KMS-11 (cell line): ENCODE data around the gene DNLZ.

Source experiments
- H2AFZ ChIP-seq: fragments of 200-600 bp; sonication (generic); 2 replicates; pipeline ENCODE4 v1.6.1; 2016; ENCODE audit warnings: antibody characterized with exemption, mixed run types, low read depth
- H3K27ac ChIP-seq: fragments of 200-600 bp; sonication (generic); 2 replicates; pipeline ENCODE4 v1.6.1; 2016; ENCODE audit warnings: mild to moderate bottlenecking, mixed run types
- H3K27me3 ChIP-seq: fragments of 200-600 bp; sonication (generic); 2 replicates; pipeline ENCODE4 v1.6.1; 2017; ENCODE audit warnings: mild to moderate bottlenecking, low read depth, mixed run types, moderate library complexity; ENCODE audit not compliant: insufficient read depth
- H3K36me3 ChIP-seq: fragments of 200-600 bp; sonication (generic); 2 replicates; pipeline ENCODE4 v1.6.1; 2017; ENCODE audit warnings: mild to moderate bottlenecking, mixed run types; ENCODE audit not compliant: insufficient read depth
- H3K4me1 ChIP-seq: fragments of 200-600 bp; sonication (generic); 2 replicates; pipeline ENCODE4 v1.6.1; 2016; ENCODE audit warnings: mild to moderate bottlenecking, low read depth, mixed run types; ENCODE audit not compliant: poor library complexity, severe bottlenecking
- H3K4me2 ChIP-seq: fragments of 200-600 bp; sonication (generic); 2 replicates; pipeline ENCODE4 v1.7.0; 2016; ENCODE audit warnings: mild to moderate bottlenecking, mixed run types
- H3K4me3 ChIP-seq: fragments of 200-600 bp; sonication (generic); IDR thresholded peaks from 2 replicates; pipeline ENCODE4 v1.6.1; 2017; ENCODE audit warnings: low read depth, low read length, mixed read lengths; ENCODE audit not compliant: insufficient read depth
- H3K79me2 ChIP-seq: fragments of 200-600 bp; sonication (generic); 2 replicates; pipeline ENCODE4 v1.6.1; 2016; ENCODE audit warnings: low read depth, mixed run types; ENCODE audit not compliant: insufficient read depth
- H3K9ac ChIP-seq: fragments of 200-600 bp; sonication (generic); 2 replicates; pipeline ENCODE4 v1.6.1; 2016; ENCODE audit warnings: mild to moderate bottlenecking, mixed run types
- H4K20me1 ChIP-seq: fragments of 200-600 bp; sonication (generic); 2 replicates; pipeline ENCODE4 v1.6.1; 2016; ENCODE audit warnings: mild to moderate bottlenecking, mixed run types; ENCODE audit not compliant: insufficient read depth
- TF ChIP-seq, protein P1 (sequence below): fragments of 200-600 bp; sonication (generic); conservative IDR thresholded peaks from 2 replicates; pipeline ENCODE4 v1.6.1; 2017; ENCODE audit warnings: low read depth, mild to moderate bottlenecking, antibody characterized with exemption, low read length, moderate library complexity, mixed read lengths

Gene DNLZ

DNA sequence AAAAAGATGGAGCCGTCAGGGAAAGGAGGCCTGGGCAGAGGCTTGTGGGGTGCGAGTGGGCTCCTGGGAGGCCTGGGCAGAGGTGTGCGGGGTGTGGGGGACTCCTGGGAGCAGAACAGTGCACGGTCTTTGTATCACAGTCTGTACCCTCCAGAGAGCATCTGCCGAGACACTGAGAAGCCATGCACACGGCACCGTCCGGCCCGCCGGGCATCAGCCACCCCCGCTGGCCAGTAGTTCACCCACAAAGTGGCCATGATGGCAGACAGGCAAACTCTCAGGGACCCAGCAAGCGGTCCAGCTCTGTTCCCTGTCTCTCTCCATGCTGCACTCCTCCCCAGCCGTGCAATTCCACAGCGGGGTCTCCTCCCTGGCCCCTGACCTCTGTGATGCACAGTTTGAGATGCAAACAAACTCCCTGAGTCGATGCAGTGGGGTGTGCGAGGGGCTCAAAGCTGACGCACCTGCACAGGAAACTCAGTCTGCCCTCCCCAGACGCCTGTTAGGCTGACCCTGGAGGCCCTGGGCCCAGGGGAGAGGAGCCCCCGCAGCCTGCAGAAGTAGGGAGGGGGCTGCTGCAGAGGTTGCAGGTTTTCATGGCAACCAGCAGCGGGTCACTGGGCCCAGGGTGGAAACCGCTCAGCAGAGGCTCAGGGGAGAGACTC, 45.3 kb downstream of the DNLZ start:
- Histone ChIP-seq H3K4me2 (no peak overlapping the region), H3K4me3 (no peak overlapping the region), H3K79me2 (no peaks in the 10 kb centered on the region), H3K4me1 (no peaks in the 10 kb centered on the region), H2AFZ (no peak overlapping the region), H4K20me1 (no peaks in the 10 kb centered on the region), H3K36me3 (no peaks in the 10 kb centered on the region), H3K9ac (no peak overlapping the region), H3K27ac (no peak overlapping the region), H3K27me3 (peaks cover 97% of the 10 kb centered on the region)
- TF ChIP-seq, protein P1, sequence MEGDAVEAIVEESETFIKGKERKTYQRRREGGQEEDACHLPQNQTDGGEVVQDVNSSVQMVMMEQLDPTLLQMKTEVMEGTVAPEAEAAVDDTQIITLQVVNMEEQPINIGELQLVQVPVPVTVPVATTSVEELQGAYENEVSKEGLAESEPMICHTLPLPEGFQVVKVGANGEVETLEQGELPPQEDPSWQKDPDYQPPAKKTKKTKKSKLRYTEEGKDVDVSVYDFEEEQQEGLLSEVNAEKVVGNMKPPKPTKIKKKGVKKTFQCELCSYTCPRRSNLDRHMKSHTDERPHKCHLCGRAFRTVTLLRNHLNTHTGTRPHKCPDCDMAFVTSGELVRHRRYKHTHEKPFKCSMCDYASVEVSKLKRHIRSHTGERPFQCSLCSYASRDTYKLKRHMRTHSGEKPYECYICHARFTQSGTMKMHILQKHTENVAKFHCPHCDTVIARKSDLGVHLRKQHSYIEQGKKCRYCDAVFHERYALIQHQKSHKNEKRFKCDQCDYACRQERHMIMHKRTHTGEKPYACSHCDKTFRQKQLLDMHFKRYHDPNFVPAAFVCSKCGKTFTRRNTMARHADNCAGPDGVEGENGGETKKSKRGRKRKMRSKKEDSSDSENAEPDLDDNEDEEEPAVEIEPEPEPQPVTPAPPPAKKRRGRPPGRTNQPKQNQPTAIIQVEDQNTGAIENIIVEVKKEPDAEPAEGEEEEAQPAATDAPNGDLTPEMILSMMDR: no peak

DNA sequence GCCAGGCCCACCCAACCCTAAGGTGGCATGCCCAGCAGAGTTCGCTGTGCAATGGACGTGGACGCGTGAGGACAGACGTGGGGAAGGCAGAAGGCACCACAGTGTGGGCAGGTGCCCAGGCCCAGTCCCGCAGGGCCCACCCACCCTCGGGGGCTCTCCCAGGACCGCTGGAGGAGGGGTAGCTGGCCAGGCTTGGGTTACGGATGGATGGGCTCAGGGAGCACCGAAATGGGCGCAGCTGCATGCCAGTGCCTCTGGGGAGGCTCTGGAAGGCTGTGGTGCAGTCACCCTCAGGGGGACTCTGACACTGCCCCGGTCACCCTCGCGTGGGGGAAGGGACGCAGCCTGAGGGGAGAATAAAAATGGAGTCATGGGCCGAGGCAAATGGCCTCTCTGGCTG, 45.8 kb downstream of the DNLZ start:
- no peaks in the 10 kb centered on the region for H3K4me1 ChIP-seq
- H3K9ac ChIP-seq: no peak overlapping the region
- H3K4me3 ChIP-seq: no peak overlapping the region
- TF ChIP-seq, protein P1: no peak
- H4K20me1 ChIP-seq: no peaks in the 10 kb centered on the region
- H3K27me3 ChIP-seq: peaks cover 96% of the 10 kb centered on the region
- H3K27ac ChIP-seq: no peak overlapping the region
- no peak overlapping the region for H2AFZ ChIP-seq
- no peaks in the 10 kb centered on the region for H3K79me2 ChIP-seq
- no peak overlapping the region for H3K4me2 ChIP-seq
- H3K36me3 ChIP-seq: no peaks in the 10 kb centered on the region

DNA sequence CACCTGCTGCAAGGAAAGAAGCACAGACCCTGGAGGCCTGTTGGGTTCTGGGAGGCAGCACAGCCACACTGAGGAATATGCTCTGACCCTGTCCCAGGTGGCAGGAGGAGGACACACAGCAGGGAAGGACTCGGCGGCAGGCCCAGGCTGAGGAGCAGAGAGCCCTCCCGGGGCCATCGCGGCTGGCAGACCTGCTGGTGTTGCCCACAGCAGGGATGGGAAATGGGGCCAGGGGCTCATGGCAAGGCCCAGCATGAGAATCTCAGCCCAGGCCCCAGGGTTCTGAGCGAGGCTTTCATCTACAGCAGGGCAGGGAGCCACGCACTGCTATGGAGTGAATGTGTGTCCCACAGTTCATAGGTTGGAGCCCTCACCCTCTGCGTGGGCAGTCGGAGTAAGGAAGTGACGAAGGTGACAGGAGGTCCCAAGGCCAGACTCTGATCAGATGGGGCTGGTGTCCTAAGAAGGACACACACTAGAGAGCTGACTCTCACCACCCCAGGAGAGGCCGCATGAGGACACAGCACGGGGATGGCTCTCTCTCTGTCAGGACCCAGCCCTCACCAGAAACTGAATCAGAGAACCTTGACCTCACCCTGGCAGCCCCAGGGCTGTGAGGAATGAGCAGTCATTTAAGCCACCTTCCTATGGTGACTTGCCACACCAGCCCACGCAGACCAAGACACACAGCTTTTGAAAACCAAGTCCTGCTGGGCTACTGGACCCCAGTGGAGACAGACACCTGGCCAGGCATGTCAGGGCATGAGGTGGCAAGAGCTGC, 46.5 kb downstream of the DNLZ start:
- Histone ChIP-seq H3K9ac (no peak overlapping the region), H3K4me2 (no peak overlapping the region)

DNA sequence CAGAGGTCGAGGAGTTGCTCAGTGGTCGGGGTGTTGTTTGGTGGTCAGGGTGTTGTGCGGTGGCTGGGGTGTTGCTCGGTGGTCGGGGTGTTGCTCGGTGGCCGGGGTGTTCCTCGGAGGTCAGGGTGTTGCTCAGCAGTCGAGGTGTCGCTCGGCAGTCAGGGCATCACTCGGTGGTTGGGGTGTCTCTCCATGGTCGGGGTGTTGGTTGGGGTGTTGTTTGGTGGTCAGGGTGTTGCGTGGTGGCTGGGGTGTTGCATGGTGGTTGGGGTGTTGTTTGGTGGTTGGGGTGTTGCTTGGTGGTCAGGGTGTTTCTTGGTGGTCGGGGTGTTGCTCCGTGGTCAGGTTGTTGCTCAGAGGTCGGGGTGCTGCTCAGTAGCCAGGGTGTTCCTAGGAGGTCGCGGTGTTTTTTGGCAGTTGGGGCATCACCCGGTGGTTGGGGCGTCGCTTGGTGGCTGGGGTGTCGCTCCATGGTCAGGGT, 47.2 kb downstream of the DNLZ start:
- Histone ChIP-seq H3K4me3 (no peak overlapping the region), H3K4me1 (no peaks in the 10 kb centered on the region), H2AFZ (no peak overlapping the region), H4K20me1 (no peaks in the 10 kb centered on the region), H3K79me2 (no peaks in the 10 kb centered on the region), H3K27me3 (peaks cover 93% of the 10 kb centered on the region), H3K36me3 (no peaks in the 10 kb centered on the region), H3K4me2 (no peak overlapping the region), H3K9ac (no peak overlapping the region), H3K27ac (no peak overlapping the region)
- TF ChIP-seq, protein P1: no peak

More for the DNA sequence above, 46.5 kb downstream of the DNLZ start:
- H3K79me2 ChIP-seq: no peaks in the 10 kb centered on the region
- TF ChIP-seq, protein P1: no peak
- H3K4me1 ChIP-seq: no peaks in the 10 kb centered on the region
- H4K20me1 ChIP-seq: no peaks in the 10 kb centered on the region
- no peak overlapping the region for H2AFZ ChIP-seq
- no peak overlapping the region for H3K27ac ChIP-seq
- no peaks in the 10 kb centered on the region for H3K36me3 ChIP-seq
- no peak overlapping the region for H3K4me3 ChIP-seq
- peaks cover 95% of the 10 kb centered on the region for H3K27me3 ChIP-seq
